ENCODE results near the gene DYNLT5. TPM values are rescaled to one million over a fixed set of nuclear protein-coding genes. Genes with fewer than 3 reads are reported as not detected.

Gene DYNLT5
- 0.03 TPM in 2 replicates for polyA plus RNA-seq (2013)

GRCh38 chr1:66752000-66752592, at the start of gene DYNLT5:
DYNLT5 (plus strand) TSS chr1:66752459; CDS start chr1:66754659, 2,200 bp downstream.
- Histone ChIP-seq H4K8ac (ENCODE audit: low read depth, low read length) (no peak within 1 kb of the TSS), H3K27ac (ENCODE audit: low read depth, low read length) (no peak within 1 kb of the TSS), H3K23ac (ENCODE audit: low read length) (no peak within 1 kb of the TSS), H3K36me3 (ENCODE audit: control insufficient read depth in 1 of 2, insufficient read depth in 2 of 2, low read length in 2 of 2) (no peaks in the 10 kb centered on the region), H3K14ac (ENCODE audit: low read length) (no peak within 1 kb of the TSS), H3K4ac (ENCODE audit: low read depth, low read length) (no peak within 1 kb of the TSS), H3K4me1 (ENCODE audit: control insufficient read depth in 1 of 2, insufficient read depth in 2 of 2, low read length in 2 of 2) (peaks cover 3 to 7% of the 10 kb centered on the region in 2 experiments), H2BK12ac (ENCODE audit: low read length) (no peak within 1 kb of the TSS), H4K12ac (ENCODE audit: low read depth, low read length) (no peak within 1 kb of the TSS), H3K4me2 (ENCODE audit: low read length) (peak within 1 kb of the TSS; percentile 80), H3K27me3 (ENCODE audit: insufficient read depth, low read length) (no peaks in the 10 kb centered on the region), H3K79me1 (ENCODE audit: low read length) (no peaks in the 10 kb centered on the region), H3K18ac (ENCODE audit: low read length) (no peak within 1 kb of the TSS), H2BK120ac (ENCODE audit: insufficient read depth, low read length, poor library complexity) (no peak within 1 kb of the TSS), H3K9ac (ENCODE audit: low read length) (no peak within 1 kb of the TSS), H2AK5ac (ENCODE audit: low read length) (no peak within 1 kb of the TSS), H2BK5ac (ENCODE audit: low read depth, low read length, poor library complexity) (no peak within 1 kb of the TSS), H4K91ac (ENCODE audit: low read depth, low read length) (no peak within 1 kb of the TSS), H3K9me3 (ENCODE audit: insufficient read depth, low read depth, low read length) (no peaks in the 10 kb centered on the region), H3K4me3 (ENCODE audit: low read depth, low read length) (peak within 1 kb of the TSS; percentile 33), H3K79me2 (ENCODE audit: control insufficient read depth, insufficient read depth, low read length, poor library complexity) (no peaks in the 10 kb centered on the region), H2AFZ (ENCODE audit: insufficient read depth, low read length, poor library complexity) (peak within 1 kb of the TSS; percentile 23)
- WGBS (ENCODE audit: extremely low coverage, insufficient coverage, insufficient read length), result no CpG with 5 or more reads among the region's 35 CpGs
- DNase-seq, result peak in 1 of 2 donors; percentile 26

GRCh38 chr1:66704177-66704875, 47.9 kb upstream of the DYNLT5 start:
- no peak overlapping the region for H2AFZ ChIP-seq (ENCODE audit: insufficient read depth, low read length, poor library complexity)
- H3K18ac ChIP-seq (ENCODE audit: low read length), result no peak overlapping the region
- no peak overlapping the region for H2BK120ac ChIP-seq (ENCODE audit: insufficient read depth, low read length, poor library complexity)
- H2AK5ac ChIP-seq (ENCODE audit: low read length), result no peak overlapping the region
- no peak overlapping the region for H2BK5ac ChIP-seq (ENCODE audit: low read depth, low read length, poor library complexity)
- H3K27ac ChIP-seq (ENCODE audit: low read depth, low read length), result no peak overlapping the region
- no peak overlapping the region for H4K12ac ChIP-seq (ENCODE audit: low read depth, low read length)
- H3K14ac ChIP-seq (ENCODE audit: low read length), result no peak overlapping the region
- H3K36me3 ChIP-seq (ENCODE audit: control insufficient read depth in 1 of 2, insufficient read depth in 2 of 2, low read length in 2 of 2), result no peaks in the 10 kb centered on the region
- H4K8ac ChIP-seq (ENCODE audit: low read depth, low read length), result no peak overlapping the region
- DNase-seq, result no peak
- no CpG with 5 or more reads among the region's 4 CpGs for WGBS (ENCODE audit: extremely low coverage, insufficient coverage, insufficient read length)
- no peak overlapping the region for H3K4ac ChIP-seq (ENCODE audit: low read depth, low read length)
- H3K4me3 ChIP-seq (ENCODE audit: low read depth, low read length), result no peak overlapping the region
- H2BK12ac ChIP-seq (ENCODE audit: low read length), result no peak overlapping the region
- no peak overlapping the region for H4K91ac ChIP-seq (ENCODE audit: low read depth, low read length)
- H3K9ac ChIP-seq (ENCODE audit: low read length), result no peak overlapping the region
- H3K4me2 ChIP-seq (ENCODE audit: low read length), result no peak overlapping the region
- no peaks in the 10 kb centered on the region for H3K79me2 ChIP-seq (ENCODE audit: control insufficient read depth, insufficient read depth, low read length, poor library complexity)
- H3K23ac ChIP-seq (ENCODE audit: low read length), result no peak overlapping the region
- no peaks in the 10 kb centered on the region for H3K4me1 ChIP-seq (ENCODE audit: control insufficient read depth in 1 of 2, insufficient read depth in 2 of 2, low read length in 2 of 2)
- H3K27me3 ChIP-seq (ENCODE audit: insufficient read depth, low read length), result no peaks in the 10 kb centered on the region
- H3K9me3 ChIP-seq (ENCODE audit: insufficient read depth, low read depth, low read length), result no peaks in the 10 kb centered on the region
- no peaks in the 10 kb centered on the region for H3K79me1 ChIP-seq (ENCODE audit: low read length)

- no peak overlapping the region for H2BK5ac ChIP-seq (ENCODE audit: low read depth, low read length, poor library complexity)
- H3K4me2 ChIP-seq (ENCODE audit: low read length), result no peak overlapping the region
- H3K9ac ChIP-seq (ENCODE audit: low read length), result no peak overlapping the region
- H3K23ac ChIP-seq (ENCODE audit: low read length), result no peak overlapping the region
- no peak overlapping the region for H4K91ac ChIP-seq (ENCODE audit: low read depth, low read length)
- H3K79me1 ChIP-seq (ENCODE audit: low read length), result no peaks in the 10 kb centered on the region
- no peak overlapping the region for H3K4ac ChIP-seq (ENCODE audit: low read depth, low read length)
- H2BK120ac ChIP-seq (ENCODE audit: insufficient read depth, low read length, poor library complexity), result no peak overlapping the region
- no peaks in the 10 kb centered on the region for H3K4me1 ChIP-seq (ENCODE audit: control insufficient read depth in 1 of 2, insufficient read depth in 2 of 2, low read length in 2 of 2)
- WGBS (ENCODE audit: extremely low coverage, insufficient coverage, insufficient read length), result no CpG with 5 or more reads among the region's 5 CpGs
- no peak overlapping the region for H4K8ac ChIP-seq (ENCODE audit: low read depth, low read length)
- no peaks in the 10 kb centered on the region for H3K79me2 ChIP-seq (ENCODE audit: control insufficient read depth, insufficient read depth, low read length, poor library complexity)
- H3K27me3 ChIP-seq (ENCODE audit: insufficient read depth, low read length), result no peaks in the 10 kb centered on the region
- H3K27ac ChIP-seq (ENCODE audit: low read depth, low read length), result no peak overlapping the region
- no peak overlapping the region for H3K14ac ChIP-seq (ENCODE audit: low read length)
- H4K12ac ChIP-seq (ENCODE audit: low read depth, low read length), result no peak overlapping the region
- no peaks in the 10 kb centered on the region for H3K36me3 ChIP-seq (ENCODE audit: control insufficient read depth in 1 of 2, insufficient read depth in 2 of 2, low read length in 2 of 2)
- no peaks in the 10 kb centered on the region for H3K9me3 ChIP-seq (ENCODE audit: insufficient read depth, low read depth, low read length)
- no peak overlapping the region for H2AFZ ChIP-seq (ENCODE audit: insufficient read depth, low read length, poor library complexity)
- no peak for DNase-seq
- H3K18ac ChIP-seq (ENCODE audit: low read length), result no peak overlapping the region
- H2AK5ac ChIP-seq (ENCODE audit: low read length), result no peak overlapping the region
- no peak overlapping the region for H3K4me3 ChIP-seq (ENCODE audit: low read depth, low read length)
- no peak overlapping the region for H2BK12ac ChIP-seq (ENCODE audit: low read length)
Observed at GRCh38 chr1:66705110-66705509, 47.1 kb upstream of the DYNLT5 start.

- no CpG with 5 or more reads among the region's 2 CpGs for WGBS (ENCODE audit: extremely low coverage, insufficient coverage, insufficient read length)
- Histone ChIP-seq H3K9ac (ENCODE audit: low read length) (no peak overlapping the region), H3K27ac (ENCODE audit: low read depth, low read length) (no peak overlapping the region), H3K4me1 (ENCODE audit: control insufficient read depth in 1 of 2, insufficient read depth in 2 of 2, low read length in 2 of 2) (no peaks in the 10 kb centered on the region), H3K4me2 (ENCODE audit: low read length) (no peak overlapping the region), H3K23ac (ENCODE audit: low read length) (no peak overlapping the region), H3K4ac (ENCODE audit: low read depth, low read length) (no peak overlapping the region), H3K18ac (ENCODE audit: low read length) (no peak overlapping the region), H4K8ac (ENCODE audit: low read depth, low read length) (no peak overlapping the region), H4K91ac (ENCODE audit: low read depth, low read length) (no peak overlapping the region), H3K36me3 (ENCODE audit: control insufficient read depth in 1 of 2, insufficient read depth in 2 of 2, low read length in 2 of 2) (no peaks in the 10 kb centered on the region), H3K4me3 (ENCODE audit: low read depth, low read length) (no peak overlapping the region), H2AFZ (ENCODE audit: insufficient read depth, low read length, poor library complexity) (no peak overlapping the region), H2BK120ac (ENCODE audit: insufficient read depth, low read length, poor library complexity) (no peak overlapping the region), H3K79me2 (ENCODE audit: control insufficient read depth, insufficient read depth, low read length, poor library complexity) (no peaks in the 10 kb centered on the region), H3K9me3 (ENCODE audit: insufficient read depth, low read depth, low read length) (no peaks in the 10 kb centered on the region), H3K14ac (ENCODE audit: low read length) (no peak overlapping the region), H2AK5ac (ENCODE audit: low read length) (no peak overlapping the region), H3K79me1 (ENCODE audit: low read length) (no peaks in the 10 kb centered on the region), H4K12ac (ENCODE audit: low read depth, low read length) (no peak overlapping the region), H3K27me3 (ENCODE audit: insufficient read depth, low read length) (no peaks in the 10 kb centered on the region), H2BK5ac (ENCODE audit: low read depth, low read length, poor library complexity) (no peak overlapping the region), H2BK12ac (ENCODE audit: low read length) (no peak overlapping the region)
- DNase-seq, result peak in 1 of 2 donors; percentile 12
Observed at GRCh38 chr1:66711420-66711819, 40.8 kb upstream of the DYNLT5 start.
